ENCODE measurements around the gene TVP23C.
"Not testable (repeated sequence)": the region's sequence is repeated elsewhere in the genome, so short reads cannot be mapped to it uniquely, and the experiment has no call there.

TVP23C gene

DNA sequence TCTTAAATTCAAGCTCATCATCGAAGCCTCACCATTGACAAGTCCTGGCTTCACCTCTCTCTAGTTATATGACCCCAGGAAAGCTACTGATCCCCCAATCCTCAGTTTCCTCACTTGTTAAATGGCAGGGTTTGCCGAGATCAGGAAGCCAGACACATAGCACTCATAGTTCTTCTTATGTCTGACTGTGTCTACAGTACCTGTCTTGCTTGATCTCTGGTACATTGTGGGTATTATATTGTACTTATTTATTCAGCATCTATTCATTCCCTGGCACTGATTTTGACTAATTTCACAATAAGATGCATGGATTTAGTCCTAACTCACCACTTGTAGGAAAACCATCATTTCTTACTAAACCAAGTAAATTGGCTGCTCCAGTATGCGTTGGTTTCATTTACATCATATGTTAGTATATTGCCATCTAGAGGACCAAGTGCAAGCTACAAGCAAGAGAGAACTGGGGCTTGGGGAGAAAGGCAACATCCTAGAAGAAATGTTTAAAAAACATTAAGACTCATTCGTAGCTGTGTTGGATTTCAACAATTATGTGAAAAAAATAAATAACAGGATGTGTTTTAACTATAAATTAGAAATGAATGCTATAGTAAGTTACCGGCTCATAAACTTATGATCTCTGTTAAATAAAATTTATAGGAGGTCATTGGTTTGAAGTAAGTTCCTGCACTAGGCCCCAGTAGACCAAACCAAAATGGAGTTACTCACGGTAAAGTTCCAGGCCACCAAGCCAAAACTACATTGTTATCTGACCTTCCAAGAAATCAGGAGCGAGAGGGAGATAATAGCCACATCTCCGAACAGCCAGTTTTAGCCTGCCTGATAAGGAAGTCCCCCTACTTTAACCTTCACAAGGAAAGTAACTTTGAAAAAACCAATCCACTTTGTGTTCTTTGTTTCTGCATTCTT is 36.7 kb downstream of the TVP23C start:
- not testable (repeated sequence) for DNase-seq

DNA sequence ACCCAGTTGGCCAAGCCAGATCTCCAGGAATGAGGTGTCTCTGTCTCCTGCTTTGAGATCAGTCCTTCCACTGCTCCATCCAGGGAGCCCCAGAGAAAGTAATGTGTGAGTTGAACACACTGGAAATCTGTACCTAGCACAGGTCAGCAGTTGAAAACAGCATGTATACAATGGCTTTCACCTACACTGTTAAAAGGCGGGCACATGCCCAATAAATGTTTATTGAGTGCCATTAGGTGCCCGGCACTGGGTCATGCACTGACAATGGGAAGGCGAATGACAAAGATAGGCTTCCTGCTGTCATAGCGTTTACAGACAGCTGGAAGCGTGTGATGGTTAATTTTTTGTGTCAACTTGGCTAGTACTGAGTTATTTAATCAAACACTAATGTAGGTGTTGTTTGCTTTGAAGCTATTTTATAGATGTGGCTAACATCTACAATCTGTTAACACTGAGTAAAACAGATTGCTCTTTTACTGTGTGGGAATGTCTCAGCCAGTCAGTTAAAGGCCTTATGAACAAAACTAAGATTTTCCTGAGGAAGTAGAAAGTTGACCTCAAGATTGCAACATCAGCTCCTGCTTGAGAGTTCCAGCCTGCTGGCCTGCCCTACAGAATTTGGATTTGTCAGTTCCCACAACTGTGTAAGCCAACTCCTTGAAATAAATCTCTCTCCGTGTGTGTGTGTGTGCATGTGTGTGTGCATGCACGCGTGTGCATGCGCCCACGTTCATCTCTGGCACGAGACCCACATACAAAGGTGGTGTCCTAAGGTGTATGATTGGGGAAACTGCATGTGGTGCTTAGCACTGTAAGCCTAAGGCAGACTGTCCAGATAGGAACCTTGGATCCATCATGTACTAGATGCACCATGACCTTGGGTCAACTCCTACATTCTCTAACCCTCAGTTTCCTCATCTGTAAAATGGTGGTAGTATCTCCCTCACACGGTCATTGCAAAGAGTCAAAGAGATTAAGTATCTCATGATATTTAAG is 38.0 kb downstream of the TVP23C start:
- not testable (repeated sequence) for DNase-seq

DNA sequence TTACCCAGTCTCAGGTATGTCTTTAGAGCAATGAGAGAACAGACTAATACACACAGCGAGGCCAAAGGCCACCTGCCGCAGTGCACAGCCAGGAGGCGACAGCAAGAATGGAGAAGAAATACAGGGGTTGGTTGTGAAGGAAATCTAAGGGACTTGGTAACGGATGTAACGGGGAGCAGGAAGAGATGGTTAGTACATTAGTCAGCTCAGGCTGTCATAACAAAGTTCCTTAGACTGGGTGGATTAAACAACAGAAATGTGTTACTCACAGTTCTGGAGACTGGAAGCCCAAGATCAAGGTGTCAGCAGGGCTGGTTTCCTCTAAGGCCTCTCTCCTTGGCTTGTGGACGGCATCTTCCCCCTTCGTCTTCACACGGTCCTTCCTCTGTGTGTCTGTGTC is 47.1 kb downstream of the TVP23C start:
- no peak for DNase-seq

DNA sequence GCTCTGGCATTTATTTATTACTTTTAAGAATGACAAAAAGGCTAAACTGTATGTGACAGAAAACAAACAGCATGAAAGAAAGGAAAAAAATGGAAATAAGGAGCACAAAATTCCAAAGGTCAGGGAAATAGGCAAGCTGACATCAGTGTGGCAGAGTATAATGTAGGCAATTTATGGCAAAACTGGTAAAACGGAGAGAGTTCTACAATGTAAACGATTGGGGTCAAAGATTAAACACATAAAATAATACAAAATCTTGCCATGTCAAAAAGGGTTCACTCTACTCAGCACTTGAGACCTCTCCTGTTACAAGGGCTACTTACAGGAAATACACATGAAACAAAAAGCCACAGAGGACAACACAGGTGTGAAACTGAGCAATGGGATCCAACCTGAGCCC is 48.8 kb downstream of the TVP23C start:
- no peak for DNase-seq

GRCh38 chr17:15513856-15514459 is 49.3 kb downstream of the TVP23C start:
- no peak for DNase-seq

- no peak for DNase-seq
These were observed 50.1 kb downstream of the TVP23C start for GRCh38 chr17:15513058-15513791.

- DNase-seq, result no peak
These were observed 51.1 kb downstream of the TVP23C start for GRCh38 chr17:15512071-15512709.

GRCh38 chr17:15511142-15511541 is 52.1 kb downstream of the TVP23C start:
- no peak for DNase-seq

- DNase-seq, result no peak
These were observed 52.9 kb downstream of the TVP23C start for GRCh38 chr17:15510361-15510760.

GRCh38 chr17:15509095-15509494 is 54.2 kb downstream of the TVP23C start:
- no peak for DNase-seq

DNA sequence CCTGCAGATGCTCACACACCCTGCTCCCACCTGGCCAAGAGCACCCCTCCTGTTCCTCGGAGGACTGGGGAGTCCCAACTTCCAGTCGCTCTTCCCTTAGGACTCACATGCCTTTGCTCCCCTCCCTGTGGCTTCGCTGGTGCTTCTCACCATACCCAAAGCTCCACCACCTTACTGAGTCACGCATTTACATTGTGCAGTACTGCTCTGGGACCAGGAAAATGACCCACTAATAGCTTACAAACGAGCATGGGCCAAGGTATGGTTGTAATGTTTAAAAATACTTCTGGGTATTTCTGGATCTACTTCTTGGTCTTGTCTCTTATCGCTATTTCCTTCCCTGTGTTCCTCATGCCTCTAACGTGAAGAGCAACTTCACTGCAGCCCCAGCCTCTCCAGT is 54.8 kb downstream of the TVP23C start:
- no peak for DNase-seq

DNA sequence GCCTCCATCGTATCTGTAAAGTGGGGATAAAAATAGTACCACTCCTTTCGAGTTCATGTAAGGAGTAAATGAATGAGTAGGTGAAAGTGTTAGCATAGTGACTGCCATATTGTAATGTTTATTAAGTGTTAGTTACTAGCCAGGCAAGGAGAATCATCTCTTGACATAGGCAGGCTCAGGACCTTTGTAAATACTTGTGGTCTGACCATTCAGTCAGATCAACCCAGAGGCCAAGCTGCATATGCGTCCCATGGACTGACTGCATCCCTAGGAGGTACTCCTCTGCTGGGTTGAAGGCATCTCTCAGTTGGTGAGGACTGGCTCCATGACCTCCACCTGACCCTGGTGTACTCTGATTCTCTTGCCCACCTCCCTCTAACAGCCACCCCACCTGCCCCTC is 55.4 kb downstream of the TVP23C start:
- no peak for DNase-seq

GRCh38 chr17:15507001-15507400 is 56.3 kb downstream of the TVP23C start:
- no peak for DNase-seq

DNA sequence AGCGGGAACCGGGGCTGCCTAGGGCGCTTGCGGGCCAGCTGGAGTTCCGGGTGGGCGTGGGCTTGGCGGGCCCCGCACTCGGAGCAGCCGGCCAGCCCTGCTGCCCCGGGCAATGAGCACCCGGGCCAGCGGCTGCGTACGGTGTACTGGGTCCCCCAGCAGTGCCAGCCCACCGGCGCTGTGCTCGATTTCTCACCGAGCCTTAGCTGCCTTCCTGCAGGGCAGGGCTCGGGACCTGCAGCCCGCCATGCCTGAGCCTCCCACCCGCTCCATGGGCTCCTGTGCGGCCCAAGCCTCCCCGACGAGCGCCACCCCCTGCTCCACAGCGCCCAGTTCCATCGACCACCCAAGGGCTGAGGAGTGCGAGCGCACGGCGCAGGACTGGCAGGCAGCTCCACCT is 57.6 kb downstream of the TVP23C start:
- not testable (repeated sequence) for DNase-seq

- no peak for DNase-seq
These were observed 59.6 kb downstream of the TVP23C start for GRCh38 chr17:15503731-15504130.

GRCh38 chr17:15502369-15503112 is 60.7 kb downstream of the TVP23C start:
- peak; percentile 96 for DNase-seq

DNA sequence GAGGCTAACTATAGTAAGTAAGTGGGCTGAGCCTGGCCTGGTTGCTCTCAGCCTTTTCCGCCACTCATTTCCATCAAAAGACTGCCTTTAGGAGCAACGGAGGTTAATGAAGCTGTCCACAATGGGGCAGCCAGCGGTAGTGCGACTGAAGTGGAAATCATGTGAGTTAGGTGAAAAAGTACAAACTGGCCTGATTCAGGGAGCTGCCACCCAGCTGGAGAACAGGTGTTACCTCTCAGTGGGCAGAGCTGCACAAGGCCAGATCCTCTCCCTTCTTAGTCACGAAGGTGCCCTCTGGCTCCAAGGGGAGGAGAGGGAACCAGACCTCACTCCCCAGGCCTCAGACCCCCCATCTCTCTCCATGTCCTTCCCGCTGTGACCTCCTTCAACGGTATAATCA is 61.5 kb downstream of the TVP23C start:
- DNase-seq, result no peak

DNA sequence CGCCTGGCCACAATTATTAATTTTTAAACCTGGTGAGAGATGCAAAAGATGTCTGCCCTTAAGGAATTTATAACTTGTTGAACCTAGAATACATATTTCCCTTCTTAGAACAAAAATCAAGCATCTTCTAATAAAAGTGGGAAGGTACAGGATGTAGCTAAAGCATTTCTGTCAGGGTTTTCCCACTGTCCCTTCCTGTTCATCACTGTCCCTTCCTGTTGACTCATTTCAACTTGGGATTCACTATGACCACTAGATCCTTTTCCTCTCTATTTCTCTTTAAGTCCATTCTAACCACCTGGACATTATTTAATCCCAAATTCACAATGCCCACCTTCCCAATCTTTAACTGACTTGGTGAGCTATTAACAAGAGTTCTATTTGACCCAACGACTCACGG is 62.0 kb downstream of the TVP23C start:
- DNase-seq, result no peak

DNA sequence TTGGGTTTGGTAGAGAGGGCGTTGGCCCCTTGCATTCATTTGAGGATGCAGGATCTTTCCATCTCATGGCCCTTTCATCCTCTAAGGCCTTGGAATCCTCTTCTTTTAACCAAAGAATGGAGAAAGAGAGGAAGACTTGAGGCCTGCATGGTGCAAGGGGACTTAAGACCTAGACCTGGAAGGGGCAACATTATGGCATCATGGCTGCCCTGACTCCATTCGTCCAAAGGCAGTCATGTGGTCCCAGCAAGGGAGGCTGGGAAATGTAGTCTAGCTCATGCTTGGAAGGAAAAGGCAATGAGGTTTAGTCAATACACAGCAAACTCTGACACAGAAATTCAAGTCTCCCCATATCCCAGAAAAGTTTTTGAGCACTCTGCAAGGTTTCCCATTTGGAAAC is 65.2 kb downstream of the TVP23C start:
- DNase-seq, result no peak

DNA sequence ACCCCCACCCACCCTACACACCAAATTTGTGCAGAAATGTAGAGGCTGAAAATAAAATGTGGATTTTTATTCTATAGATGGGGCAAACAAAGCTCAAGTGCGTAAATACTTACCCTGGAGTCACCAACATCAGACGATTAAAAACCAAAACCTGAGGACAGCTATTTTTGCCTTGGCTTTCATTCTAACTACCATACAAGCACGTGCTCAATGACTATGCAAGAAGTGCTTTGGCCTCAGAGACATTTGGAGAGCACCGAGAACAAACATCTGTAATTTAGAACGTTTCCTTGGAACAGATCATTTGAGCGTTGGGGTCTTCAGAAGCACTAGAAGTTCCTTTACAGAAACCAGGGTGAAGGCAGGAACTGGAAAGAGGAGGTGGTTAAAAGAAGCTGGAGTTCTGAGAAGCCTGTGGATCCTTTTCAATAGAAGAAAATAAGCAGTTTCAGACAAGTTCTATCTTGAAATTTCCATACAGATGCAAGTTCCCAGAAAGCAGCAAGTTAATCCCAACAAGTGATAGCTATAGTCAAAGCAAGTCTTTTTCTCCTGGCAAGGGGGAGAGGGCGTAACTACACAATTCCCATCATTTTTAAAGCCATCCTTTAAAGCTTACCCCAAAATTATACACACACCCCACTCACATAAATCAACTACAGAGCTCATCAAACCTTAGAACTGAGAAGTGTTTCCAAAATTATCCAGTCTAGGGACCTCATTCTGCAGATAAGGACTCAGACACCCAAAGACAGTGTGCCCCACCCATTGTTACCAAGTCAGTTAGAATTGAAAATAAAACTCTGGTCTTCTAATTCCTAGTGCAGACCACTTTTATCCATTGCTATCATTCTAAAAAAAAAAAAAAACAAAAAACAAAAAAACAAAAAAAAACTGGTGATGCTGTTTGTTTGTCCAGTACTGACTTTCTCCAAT is 66.3 kb downstream of the TVP23C start:
- DNase-seq, result no peak

All from right hindlimb (tissue), 1 donor.